GM12875 (cell line): ENCODE results near the gene INS.

Source experiments
- H3K4me3 ChIP-seq: one replicate; pipeline ENCODE4 v1.5.1; 2011; ENCODE audit warnings: low read depth, low read length, control low read depth
- CTCF ChIP-seq: IDR thresholded peaks from 2 replicates; pipeline ENCODE4 v1.5.1; 2011; ENCODE audit warnings: low read depth, mild to moderate bottlenecking, control low read depth, inconsistent platforms, low read length, moderate library complexity, borderline replicate concordance; ENCODE audit not compliant: insufficient read depth

Gene INS

GRCh38 chr11:2122222-2122906 is 38.6 kb downstream of the INS start:
- H3K4me3 ChIP-seq, result no peak overlapping the region
- TF ChIP-seq CTCF, result no peak

- TF ChIP-seq CTCF, result no peak
- no peak overlapping the region for H3K4me3 ChIP-seq
These were observed 39.5 kb downstream of the INS start for GRCh38 chr11:2121227-2122130.

DNA sequence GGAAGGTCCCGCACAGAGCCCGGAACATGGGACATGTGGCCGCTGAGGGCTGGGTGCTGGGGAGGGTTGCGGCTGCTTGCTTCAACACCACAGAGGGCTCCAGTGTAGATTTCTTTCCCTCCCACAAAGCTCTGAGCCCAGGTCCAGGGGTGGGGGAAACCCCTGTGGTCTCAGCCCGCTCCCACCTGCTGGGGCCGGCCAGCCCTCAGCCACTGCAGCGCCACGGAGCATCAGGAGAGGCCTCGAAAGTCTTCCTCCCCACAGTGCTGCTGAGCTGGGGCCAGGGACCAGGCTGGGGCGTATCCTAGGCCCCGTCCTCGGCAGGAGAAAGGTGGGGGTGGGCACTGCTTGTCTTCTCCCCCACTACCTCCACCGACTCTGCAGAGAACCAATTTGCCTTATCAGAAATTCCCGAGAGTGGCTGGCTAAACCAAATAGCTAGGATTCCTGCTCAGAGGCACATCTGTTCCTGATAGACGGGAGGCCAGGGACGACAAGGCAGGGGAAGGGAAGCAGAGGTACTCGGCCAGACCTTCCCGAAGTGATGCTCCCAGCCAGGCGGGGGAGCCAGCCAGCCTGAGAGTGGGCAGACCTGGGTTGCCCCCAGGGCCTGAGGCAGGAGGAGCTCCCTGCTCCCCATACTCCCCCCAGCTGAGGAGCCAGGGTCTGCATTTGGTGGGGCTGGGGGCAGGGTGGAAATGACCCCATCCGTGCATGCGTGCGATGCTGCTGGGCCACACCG is 40.5 kb downstream of the INS start:
- H3K4me3 ChIP-seq, result no peak overlapping the region
- TF ChIP-seq CTCF, result no peak

- no peak for TF ChIP-seq CTCF
- H3K4me3 ChIP-seq, result no peak overlapping the region
These were observed 42.3 kb downstream of the INS start for GRCh38 chr11:2118677-2119076.

- no peak for TF ChIP-seq CTCF
- H3K4me3 ChIP-seq, result no peak overlapping the region
These were observed 44.3 kb downstream of the INS start for GRCh38 chr11:2116680-2117079.

DNA sequence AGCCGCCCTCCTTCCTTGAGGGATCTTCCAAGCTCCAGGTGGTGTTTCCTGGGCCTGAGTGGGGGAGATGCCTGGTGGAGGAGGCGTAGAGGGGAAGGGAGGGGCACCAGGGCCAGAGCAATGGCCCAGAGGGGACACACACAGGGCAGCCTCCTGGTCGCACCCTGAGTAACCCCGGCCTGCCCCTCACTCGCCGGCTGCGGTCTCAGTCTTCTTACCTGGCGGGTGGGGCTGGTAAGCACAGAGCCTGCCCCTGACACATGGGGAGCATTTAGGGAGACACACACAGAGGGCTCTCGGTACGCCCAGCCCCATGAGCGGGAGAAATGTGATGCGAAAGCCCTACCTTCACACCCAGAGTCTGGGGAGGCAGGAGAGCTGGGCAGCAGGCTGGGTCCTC is 45.7 kb downstream of the INS start:
- TF ChIP-seq CTCF, result no peak
- H3K4me3 ChIP-seq, result no peak overlapping the region
